Measurements from ENCODE around the gene SCFD2.
"Not testable (repeated sequence)": the region's sequence is repeated elsewhere in the genome, so short reads cannot be mapped to it uniquely, and the experiment has no call there.

The SCFD2 gene

GRCh38 chr4:53365486-53366300, at the start of gene SCFD2:
Gene SCFD2, minus strand, starts transcription at chr4:53366061.
- peak; percentile 97 for DNase-seq (ENCODE audit: low spot score)

DNA sequence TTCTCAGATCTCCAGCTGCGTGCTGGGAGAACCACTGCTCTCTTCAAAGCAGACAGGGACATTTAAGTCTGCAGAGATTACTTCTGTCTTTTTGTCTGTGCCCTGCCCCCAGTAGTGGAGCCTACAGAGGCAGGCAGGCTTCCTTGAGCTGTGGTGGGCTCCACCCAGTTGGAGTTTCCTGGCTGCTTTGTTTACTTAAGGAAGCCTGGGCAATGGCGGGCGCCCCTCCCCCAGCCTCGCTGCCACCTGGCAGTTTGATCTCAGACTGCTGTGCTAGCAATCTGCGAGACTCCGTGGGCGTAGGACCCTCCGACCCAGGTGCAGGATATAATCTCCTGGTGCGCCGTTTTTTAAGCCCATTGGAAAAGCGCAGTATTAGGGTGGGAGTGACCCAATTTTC, 43.6 kb upstream of the SCFD2 start:
- not testable (repeated sequence) for DNase-seq (ENCODE audit: low spot score)

DNA sequence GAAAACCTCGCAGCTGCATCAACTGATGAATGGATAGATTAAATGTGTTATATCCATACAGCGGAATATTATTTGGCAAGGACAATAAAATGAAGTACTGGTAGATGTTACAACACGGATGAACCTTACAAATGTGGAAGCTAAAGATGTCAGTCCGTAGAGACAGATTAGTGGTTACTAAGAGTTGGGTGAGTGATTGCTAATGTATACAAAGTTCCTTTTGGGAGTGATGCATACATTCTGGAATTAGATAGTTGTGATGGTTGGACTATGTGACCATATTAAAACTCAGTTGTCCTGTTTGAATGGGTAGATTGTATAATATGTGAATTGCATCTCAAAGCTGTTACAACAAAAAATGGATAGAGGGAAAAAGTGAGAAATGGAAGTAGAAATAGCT, 14.4 kb upstream of the SCFD2 start:
- DNase-seq (ENCODE audit: low spot score): no peak

DNA sequence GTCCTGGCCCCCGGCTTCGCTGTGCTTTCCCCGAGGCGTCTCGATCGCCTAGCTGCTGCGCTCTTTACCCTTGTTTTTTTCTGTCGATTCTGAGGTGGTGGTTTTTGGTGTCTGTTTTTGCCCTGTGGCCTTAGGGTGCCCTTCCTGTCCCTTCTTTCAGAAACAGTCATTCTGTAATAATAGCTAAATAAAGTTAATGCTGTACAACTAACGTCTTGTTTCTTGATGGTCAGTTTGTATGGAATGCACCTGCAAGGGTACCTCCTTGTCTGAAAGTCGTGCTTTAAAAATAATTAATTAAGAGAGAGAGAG, 12.3 kb upstream of the SCFD2 start:
- DNase-seq (ENCODE audit: low spot score): no peak

DNA sequence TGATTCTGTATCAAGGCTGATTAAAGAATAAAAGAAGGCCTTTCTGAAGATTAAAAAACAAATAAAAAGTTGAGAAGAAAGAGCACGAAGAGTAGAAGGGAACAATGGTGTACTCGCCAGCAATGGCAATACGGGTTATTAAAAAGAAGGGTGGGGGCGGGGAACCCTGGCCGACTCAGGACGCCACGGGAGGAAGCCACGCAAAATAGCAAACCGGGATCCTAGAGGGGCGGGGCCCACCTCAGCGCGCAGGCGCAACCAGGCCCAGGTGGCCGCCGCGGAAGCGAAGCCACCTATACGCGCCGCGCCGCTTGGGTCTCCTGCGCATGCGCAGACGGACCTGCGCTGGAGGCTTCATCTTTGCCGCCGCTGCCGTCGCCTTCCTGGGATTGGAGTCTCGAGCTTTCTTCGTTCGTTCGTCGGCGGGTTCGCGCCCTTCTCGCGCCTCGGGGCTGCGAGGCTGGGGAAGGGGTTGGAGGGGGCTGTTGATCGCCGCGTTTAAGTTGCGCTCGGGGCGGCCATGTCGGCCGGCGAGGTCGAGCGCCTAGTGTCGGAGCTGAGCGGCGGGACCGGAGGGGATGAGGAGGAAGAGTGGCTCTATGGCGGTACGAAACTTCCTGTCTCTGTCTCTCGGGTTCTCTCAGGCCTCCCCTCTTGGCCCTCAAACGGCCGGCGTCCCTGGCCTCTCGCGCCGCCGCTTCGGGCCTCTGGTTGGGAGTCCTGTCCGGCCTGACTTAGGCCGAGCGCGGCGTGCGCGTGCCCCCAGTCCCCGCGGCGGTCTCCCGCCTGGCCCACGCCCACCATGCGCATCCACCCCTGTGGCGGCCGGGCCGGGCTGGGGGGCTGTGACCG, 11.7 kb upstream of the SCFD2 start, which contains the start of gene FIP1L1:
Gene FIP1L1, plus strand, starts transcription at position 323 of the 852 bp plus-strand sequence. Its CDS starts 198 bp downstream, at position 521.
- DNase-seq (ENCODE audit: low spot score): peak; percentile 90

- no peak for DNase-seq (ENCODE audit: low spot score)
Observed at GRCh38 chr4:53376900-53377299, 11.0 kb upstream of the SCFD2 start.

- no peak for DNase-seq (ENCODE audit: low spot score)
Observed at GRCh38 chr4:53374777-53375258, 9.0 kb upstream of the SCFD2 start.

DNA sequence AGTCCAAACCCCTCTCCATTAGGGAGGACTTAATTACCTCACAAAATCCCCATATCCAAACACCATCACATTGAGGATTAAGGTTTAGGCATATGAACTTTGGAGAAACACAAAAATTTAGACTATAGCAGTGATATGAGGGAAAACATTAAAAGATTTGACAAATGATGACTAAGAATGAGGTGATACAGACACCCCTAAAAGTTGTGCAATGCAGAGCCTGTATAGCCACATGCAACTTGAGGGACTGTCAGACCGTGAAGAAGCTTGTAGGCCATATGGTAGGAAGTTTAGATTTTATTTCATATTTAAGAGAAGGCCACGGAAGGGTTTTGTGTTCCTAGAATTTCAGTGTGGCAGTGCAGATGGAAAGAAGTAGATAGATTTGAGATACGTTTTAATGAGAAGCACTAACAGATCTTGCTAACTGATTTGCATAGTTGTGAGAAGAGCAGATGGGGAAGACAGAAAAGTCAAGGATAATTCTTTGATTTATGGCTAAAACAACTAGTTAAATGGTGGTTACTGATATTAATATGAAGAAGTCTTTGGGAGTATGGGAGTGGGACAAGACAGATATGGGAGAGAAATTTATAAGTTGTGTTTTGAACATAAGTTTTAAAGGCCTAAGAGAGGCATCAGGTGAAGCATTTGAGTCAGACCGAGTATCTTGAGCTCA, 6.1 kb upstream of the SCFD2 start:
- no peak for DNase-seq (ENCODE audit: low spot score)

- DNase-seq (ENCODE audit: low spot score): no peak
Observed at GRCh38 chr4:53371049-53371448, 5.2 kb upstream of the SCFD2 start.

GRCh38 chr4:53367721-53368120, 1.9 kb upstream of the SCFD2 start:
- DNase-seq (ENCODE audit: low spot score): no peak

GRCh38 chr4:53366301-53366716, 448 bp upstream of the SCFD2 start:
- no peak for DNase-seq (ENCODE audit: low spot score)

DNA sequence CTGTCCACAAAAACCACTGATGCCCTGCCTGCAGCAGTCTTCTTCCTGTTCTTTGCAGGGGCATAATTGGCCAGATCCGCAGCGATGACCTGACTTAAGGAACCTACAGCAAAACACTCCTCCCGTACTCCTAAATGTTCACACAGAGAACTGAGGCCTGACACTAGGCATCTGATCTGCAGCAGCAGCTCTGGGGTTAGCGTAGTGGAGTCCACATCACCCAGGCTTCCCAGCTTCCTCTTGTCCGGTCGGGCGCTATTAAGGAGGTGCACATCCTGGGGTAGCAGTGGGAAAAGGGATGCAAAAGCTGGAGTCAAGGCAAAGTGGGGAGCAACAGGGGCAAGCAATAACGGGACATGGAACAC, 758 bp downstream of the SCFD2 start:
- DNase-seq (ENCODE audit: low spot score): no peak

GRCh38 chr4:53364624-53365023, 1.2 kb downstream of the SCFD2 start:
- no peak for DNase-seq (ENCODE audit: low spot score)

DNA sequence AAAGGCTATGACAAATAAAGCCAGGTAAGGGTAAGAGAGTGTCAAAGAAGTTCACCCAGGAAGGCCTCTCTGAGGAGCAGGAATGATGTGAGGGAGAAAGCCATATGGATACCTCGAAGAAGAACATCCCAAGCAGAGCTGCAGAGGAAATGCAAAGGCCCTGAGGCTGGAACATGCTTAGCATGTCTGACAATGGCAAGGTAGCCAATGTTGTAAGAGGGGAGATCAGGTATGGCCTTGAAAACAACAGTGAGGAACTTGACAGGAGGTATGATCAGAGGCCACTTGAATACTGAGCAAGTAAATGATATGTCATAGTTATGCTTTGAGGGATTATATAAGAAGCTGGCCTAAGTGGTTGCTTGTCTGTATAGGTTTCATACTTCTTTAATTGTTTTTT, 3.8 kb downstream of the SCFD2 start:
- DNase-seq (ENCODE audit: low spot score): no peak

GRCh38 chr4:53361451-53361850, 4.4 kb downstream of the SCFD2 start:
- DNase-seq (ENCODE audit: low spot score): no peak

DNA sequence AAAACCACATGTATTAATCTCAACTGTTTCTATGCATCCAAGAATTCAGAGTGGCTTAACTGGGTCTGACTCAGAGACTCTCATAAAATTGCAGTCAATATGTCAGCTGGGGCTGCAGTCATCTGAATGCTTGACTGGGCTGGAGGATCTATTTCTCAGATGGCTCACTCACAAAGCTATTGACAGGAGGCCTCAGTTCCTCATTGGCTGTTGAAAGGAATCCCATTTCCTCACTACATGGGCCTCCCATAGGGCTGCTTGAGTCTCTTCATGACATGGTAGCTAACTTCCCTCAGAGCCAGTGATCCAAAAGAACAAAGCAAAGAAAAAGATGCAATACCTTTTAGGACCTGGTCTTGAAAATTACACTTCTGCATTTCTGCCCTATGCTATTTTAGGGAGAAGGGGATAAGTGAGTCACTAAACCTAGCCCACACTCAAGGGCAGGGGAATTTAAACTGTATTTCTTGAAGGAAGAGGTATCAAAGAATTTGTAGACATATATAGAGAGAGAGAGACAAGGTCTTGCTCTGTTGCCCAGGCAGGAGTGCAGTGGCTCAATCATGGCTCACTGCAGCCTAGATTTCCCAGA, 9.8 kb downstream of the SCFD2 start:
- no peak for DNase-seq (ENCODE audit: low spot score)

- DNase-seq (ENCODE audit: low spot score): no peak
Observed at GRCh38 chr4:53354012-53354722, 11.7 kb downstream of the SCFD2 start.

DNA sequence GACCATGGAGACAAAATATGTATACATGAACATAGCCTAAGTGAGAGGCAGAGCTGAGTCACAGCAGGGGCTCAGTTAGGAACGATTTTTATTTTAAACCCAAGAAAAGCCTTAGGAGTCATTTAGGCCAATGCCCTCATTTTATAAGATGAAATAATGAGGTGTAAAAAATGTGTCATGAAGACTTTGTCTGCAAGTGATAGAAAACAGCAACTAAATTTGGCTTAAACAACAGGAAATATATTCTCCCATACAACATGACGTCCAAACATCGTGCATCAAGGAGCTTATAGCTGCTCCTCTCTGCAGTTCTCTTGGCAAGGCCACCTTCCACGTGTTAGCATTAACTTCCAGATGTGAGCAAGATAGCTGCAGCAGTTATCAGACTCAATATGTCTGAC, 16.8 kb downstream of the SCFD2 start:
- DNase-seq (ENCODE audit: low spot score): no peak

GRCh38 chr4:53348046-53348445, 17.8 kb downstream of the SCFD2 start:
- no peak for DNase-seq (ENCODE audit: low spot score)

- no peak for DNase-seq (ENCODE audit: low spot score)
Observed at GRCh38 chr4:53346920-53347852, 18.7 kb downstream of the SCFD2 start.

All from putamen (tissue), 1 donor.